GM12874 (cell line): ENCODE measurements around the gene RPAP3.

Experiments used
- CTCF ChIP-seq: IDR thresholded peaks from 2 replicates; pipeline ENCODE4 v1.5.1; 2011; ENCODE audit warnings: low read depth, mild to moderate bottlenecking, control low read depth, low read length, moderate library complexity; ENCODE audit not compliant: insufficient read depth

RPAP3 gene

GRCh38 chr12:47751561-47751960, 45.7 kb upstream of the RPAP3 start:
- no peak for TF ChIP-seq CTCF

DNA sequence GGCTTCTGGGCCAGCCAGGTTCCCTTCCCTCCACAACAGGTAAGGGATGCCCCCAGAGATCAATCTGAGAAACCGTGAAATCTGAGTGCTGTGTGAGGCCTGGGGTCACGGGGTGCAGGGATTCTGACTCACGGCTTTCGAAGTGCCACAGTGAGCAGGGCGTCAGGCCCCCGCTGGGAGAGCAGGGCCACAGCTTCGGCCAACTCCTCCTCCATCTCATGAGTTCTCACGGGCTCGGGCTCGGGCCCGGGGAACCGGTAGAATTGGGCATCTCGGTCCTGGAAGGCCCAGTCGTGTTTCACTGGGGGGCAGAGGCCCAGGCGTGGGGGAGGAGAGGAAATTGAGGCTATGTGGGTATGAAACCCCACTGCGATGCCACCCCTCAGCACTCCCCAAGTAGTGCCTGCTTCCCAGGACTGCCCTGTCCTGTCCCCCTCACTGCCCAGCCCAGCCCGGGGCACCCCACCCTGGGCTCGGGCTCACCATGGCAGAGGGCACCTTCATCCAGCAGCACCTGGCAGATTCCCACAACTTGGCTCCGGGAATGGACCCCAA, 45.2 kb upstream of the RPAP3 start:
- TF ChIP-seq CTCF = no peak

DNA sequence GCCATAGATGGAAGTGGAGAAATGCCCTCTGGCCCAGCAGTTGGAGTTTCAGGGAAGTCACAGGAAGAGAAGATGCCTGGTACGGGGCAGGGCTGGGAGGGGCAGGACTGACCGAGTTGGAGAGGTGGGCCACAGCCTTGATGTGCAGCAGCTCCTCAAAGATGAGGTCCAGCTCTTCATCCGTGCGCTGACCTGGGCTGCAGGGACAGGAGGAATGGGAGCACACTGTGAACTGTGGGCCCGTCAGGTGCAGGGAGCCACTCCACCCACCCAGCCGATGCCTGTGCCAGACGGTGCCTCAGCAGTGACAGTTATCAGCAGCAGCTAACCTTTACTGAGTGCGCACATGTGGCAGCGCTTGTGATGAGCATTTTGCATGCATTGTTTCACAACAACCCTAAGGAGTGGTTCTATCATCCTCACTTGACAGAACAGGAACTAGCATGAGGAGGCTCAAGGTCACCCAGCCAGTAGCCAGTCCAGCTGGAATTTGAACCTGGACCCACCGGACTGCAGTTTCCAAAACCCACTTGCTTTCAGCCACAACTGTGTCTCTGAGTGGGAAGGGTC, 44.5 kb upstream of the RPAP3 start:
- no peak for TF ChIP-seq CTCF

- TF ChIP-seq CTCF = no peak
Measured at GRCh38 chr12:47748899-47749298, 43.1 kb upstream of the RPAP3 start.

- no peak for TF ChIP-seq CTCF
Measured at GRCh38 chr12:47748507-47748828, 42.6 kb upstream of the RPAP3 start.

GRCh38 chr12:47747596-47748506, 42.0 kb upstream of the RPAP3 start:
- TF ChIP-seq CTCF = no peak

- TF ChIP-seq CTCF = no peak
Measured at GRCh38 chr12:47747126-47747525, 41.3 kb upstream of the RPAP3 start.
